Measurements from ENCODE around the gene RPSA. TPM values are rescaled to one million over a fixed set of nuclear protein-coding genes. Genes with fewer than 3 reads are reported as not detected.

RPSA gene
- total RNA-seq, 1 experiment from 2014 or later = 2,077 TPM

- no peak overlapping the region; the same call in 1 of the 2 replicates for H3K4ac ChIP-seq (ENCODE audit: low read depth, low read length)
- no peak overlapping the region for H2AFZ ChIP-seq (ENCODE audit: low read length)
- H3K56ac ChIP-seq (ENCODE audit: insufficient read length, low read depth, low read length) = no peak overlapping the region
- TF ChIP-seq CTCF (conservative IDR thresholded peaks at IDR 0.05) = no peak
- Mint-ChIP-seq H3K27ac (peak overlapping the region; percentile 99 to 100 (median 99)), H3K9me3 (no peaks in the 10 kb centered on the region; a peak in 1 of 5 replicates), H3K4me3 (peak overlapping the region; percentile 92), H3K27me3 (ENCODE audit: low read depth) (peaks cover 5% of the 10 kb centered on the region), H3K36me3 (ENCODE audit: insufficient read depth in 1 of 3, low read depth in 3 of 3) (peaks cover 34 to 45% (median 44%) of the 10 kb centered on the region in 3 experiments), H3K4me1 (peaks cover 40 to 45% of the 10 kb centered on the region in 2 experiments)
- no peaks in the 10 kb centered on the region for H3K79me1 ChIP-seq (ENCODE audit: insufficient read depth, low read depth, low read length, poor library complexity, severe bottlenecking)
- H4K20me1 ChIP-seq (ENCODE audit: control insufficient read depth, insufficient read depth, insufficient read length) = no peaks in the 10 kb centered on the region
- H2BK12ac ChIP-seq (ENCODE audit: insufficient read length, low read depth, low read length) = no peak overlapping the region
- no peak overlapping the region for H4K8ac ChIP-seq (replicated peaks; ENCODE audit: insufficient read length, low read depth, low read length)
- H3K79me2 ChIP-seq (ENCODE audit: insufficient read depth, low read length) = peaks cover 12% of the 10 kb centered on the region; the same call in 1 of the 2 replicates
- H2BK15ac ChIP-seq (ENCODE audit: low read depth, low read length) = no peak overlapping the region
- H3K27me3 ChIP-seq (ENCODE audit: insufficient read depth, low read length) = no peaks in the 10 kb centered on the region
- WGBS (ENCODE audit: extremely low coverage, insufficient read length, low lambda C conversion rate) = no CpG with 5 or more reads among the region's 13 CpGs
- peaks cover 9% of the 10 kb centered on the region for H3K23me2 ChIP-seq (ENCODE audit: insufficient read length, low read depth, low read length, poor library complexity, severe bottlenecking)
- H3T11ph ChIP-seq (ENCODE audit: low read length) = no peak overlapping the region
- no peak overlapping the region for H3K18ac ChIP-seq (ENCODE audit: insufficient read length, low read depth, low read length)
- H3K23ac ChIP-seq (ENCODE audit: insufficient read length, low read depth, low read length) = no peak overlapping the region
- no peaks in the 10 kb centered on the region for H3K9me3 ChIP-seq (ENCODE audit: control insufficient read depth, low read depth, low read length)
- peak overlapping the region; percentile 77 for H3K9ac ChIP-seq (ENCODE audit: extremely low read depth, insufficient read length, low read length)
- H4K5ac ChIP-seq (ENCODE audit: insufficient read length, low read depth, low read length) = no peak overlapping the region
- no peak overlapping the region for H2BK120ac ChIP-seq (ENCODE audit: low read depth, low read length, poor library complexity, severe bottlenecking)
- H2AK5ac ChIP-seq (ENCODE audit: insufficient read length, low read length) = no peak overlapping the region
- no peak overlapping the region for H4K91ac ChIP-seq (ENCODE audit: insufficient read length, low read depth, low read length)
- H2BK5ac ChIP-seq (ENCODE audit: insufficient read length, low read length) = no peak overlapping the region
- peak overlapping the region; percentile 35 for H3K27ac ChIP-seq (ENCODE audit: insufficient read length, low read depth, low read length)
- H3K4me1 ChIP-seq (ENCODE audit: insufficient read depth, low read length) = peaks cover 3% of the 10 kb centered on the region
- no peak for DNase-seq
- H2BK20ac ChIP-seq (ENCODE audit: low read depth, low read length, poor library complexity, severe bottlenecking) = no peak overlapping the region
- no peak overlapping the region for H3K14ac ChIP-seq (ENCODE audit: insufficient read depth, low read length)
- H3K4me2 ChIP-seq (ENCODE audit: insufficient read depth, insufficient read length, low read length) = peak overlapping the region; percentile 91
Observed at GRCh38 chr3:39405687-39406367, 693 bp upstream of the RPSA start.
